Neural cell (in vitro differentiated cells): ENCODE results near the gene TMF1.

Source experiments
- POLR2AphosphoS5 ChIP-seq: IDR thresholded peaks from 2 replicates; pipeline ENCODE4 v1.6.1; 2012
- SMC3 ChIP-seq: fragments of 450-650 bp; conservative IDR thresholded peaks from 2 replicates; pipeline ENCODE4 v1.6.1; 2014; ENCODE audit warnings: antibody characterized with exemption, mild to moderate bottlenecking, moderate library complexity; ENCODE audit not compliant: poor library complexity
- TAF1 ChIP-seq: IDR thresholded peaks from 2 replicates; pipeline ENCODE4 v1.6.1; 2012; ENCODE audit warnings: low read depth
- TF ChIP-seq, protein P1 (sequence below): fragments of 450-650 bp; IDR thresholded peaks from 2 replicates; pipeline ENCODE4 v1.5.1; 2014; ENCODE audit warnings: antibody characterized with exemption, mild to moderate bottlenecking, moderate library complexity; ENCODE audit not compliant: poor library complexity, severe bottlenecking
- TF ChIP-seq, protein P2 (sequence below): IDR thresholded peaks from 2 replicates; pipeline ENCODE4 v1.6.1; 2012; ENCODE audit warnings: borderline replicate concordance

DNA sequence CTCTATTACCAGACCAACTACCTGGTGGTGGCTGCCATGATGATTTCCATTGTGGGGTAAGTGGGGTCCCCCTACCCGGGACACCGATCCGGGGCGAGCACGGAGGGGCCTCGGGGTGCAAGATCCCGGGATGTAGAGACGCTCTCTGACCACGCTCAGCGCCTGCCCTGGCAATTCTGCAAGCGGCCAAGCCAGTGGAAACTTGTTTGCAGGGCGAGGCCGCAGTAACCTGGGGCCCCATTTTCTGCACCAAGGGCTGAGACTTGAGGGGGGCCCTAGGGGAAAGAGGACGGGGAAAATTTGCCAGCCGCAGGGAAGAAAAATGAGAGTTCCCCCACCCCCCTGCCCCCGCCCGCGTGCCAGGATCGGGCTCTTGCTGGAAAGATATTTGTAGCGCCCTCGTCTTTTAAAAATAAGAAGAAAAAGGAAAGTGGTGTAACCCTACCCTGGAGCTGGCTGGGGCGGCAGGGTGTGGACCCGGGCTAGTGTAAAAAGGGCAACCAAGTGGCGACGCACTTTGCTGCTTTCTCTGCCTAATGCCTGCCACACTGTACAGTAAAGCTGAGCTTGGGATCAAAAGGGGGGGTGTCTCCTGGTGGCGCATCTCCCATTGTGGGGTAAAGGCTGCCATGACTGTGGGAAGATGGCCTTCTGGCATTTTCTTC lies 33.2 kb upstream of the TMF1 start:
- TF ChIP-seq, protein P1, sequence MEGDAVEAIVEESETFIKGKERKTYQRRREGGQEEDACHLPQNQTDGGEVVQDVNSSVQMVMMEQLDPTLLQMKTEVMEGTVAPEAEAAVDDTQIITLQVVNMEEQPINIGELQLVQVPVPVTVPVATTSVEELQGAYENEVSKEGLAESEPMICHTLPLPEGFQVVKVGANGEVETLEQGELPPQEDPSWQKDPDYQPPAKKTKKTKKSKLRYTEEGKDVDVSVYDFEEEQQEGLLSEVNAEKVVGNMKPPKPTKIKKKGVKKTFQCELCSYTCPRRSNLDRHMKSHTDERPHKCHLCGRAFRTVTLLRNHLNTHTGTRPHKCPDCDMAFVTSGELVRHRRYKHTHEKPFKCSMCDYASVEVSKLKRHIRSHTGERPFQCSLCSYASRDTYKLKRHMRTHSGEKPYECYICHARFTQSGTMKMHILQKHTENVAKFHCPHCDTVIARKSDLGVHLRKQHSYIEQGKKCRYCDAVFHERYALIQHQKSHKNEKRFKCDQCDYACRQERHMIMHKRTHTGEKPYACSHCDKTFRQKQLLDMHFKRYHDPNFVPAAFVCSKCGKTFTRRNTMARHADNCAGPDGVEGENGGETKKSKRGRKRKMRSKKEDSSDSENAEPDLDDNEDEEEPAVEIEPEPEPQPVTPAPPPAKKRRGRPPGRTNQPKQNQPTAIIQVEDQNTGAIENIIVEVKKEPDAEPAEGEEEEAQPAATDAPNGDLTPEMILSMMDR, result no peak
- TF ChIP-seq, protein P2, sequence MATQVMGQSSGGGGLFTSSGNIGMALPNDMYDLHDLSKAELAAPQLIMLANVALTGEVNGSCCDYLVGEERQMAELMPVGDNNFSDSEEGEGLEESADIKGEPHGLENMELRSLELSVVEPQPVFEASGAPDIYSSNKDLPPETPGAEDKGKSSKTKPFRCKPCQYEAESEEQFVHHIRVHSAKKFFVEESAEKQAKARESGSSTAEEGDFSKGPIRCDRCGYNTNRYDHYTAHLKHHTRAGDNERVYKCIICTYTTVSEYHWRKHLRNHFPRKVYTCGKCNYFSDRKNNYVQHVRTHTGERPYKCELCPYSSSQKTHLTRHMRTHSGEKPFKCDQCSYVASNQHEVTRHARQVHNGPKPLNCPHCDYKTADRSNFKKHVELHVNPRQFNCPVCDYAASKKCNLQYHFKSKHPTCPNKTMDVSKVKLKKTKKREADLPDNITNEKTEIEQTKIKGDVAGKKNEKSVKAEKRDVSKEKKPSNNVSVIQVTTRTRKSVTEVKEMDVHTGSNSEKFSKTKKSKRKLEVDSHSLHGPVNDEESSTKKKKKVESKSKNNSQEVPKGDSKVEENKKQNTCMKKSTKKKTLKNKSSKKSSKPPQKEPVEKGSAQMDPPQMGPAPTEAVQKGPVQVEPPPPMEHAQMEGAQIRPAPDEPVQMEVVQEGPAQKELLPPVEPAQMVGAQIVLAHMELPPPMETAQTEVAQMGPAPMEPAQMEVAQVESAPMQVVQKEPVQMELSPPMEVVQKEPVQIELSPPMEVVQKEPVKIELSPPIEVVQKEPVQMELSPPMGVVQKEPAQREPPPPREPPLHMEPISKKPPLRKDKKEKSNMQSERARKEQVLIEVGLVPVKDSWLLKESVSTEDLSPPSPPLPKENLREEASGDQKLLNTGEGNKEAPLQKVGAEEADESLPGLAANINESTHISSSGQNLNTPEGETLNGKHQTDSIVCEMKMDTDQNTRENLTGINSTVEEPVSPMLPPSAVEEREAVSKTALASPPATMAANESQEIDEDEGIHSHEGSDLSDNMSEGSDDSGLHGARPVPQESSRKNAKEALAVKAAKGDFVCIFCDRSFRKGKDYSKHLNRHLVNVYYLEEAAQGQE, result no peak
- TF ChIP-seq POLR2AphosphoS5 (no peak), TAF1 (no peak), SMC3 (no peak)
